PFSK-1 (cell line): ENCODE results near the gene FEV. TPM values are rescaled to one million over a fixed set of nuclear protein-coding genes. Genes with fewer than 3 reads are reported as not detected.

ENCODE experiments used
- FOXP2 ChIP-seq: optimal IDR thresholded peaks from 2 replicates; pipeline ENCODE3; 2011; ENCODE audit warnings: borderline replicate concordance, control low read depth, inconsistent platforms; ENCODE audit not compliant: insufficient read depth; ENCODE audit errors: extremely low read length, extremely low read depth
- POLR2AphosphoS5 ChIP-seq: IDR thresholded peaks from 2 replicates; pipeline ENCODE4 v1.6.1; 2012; ENCODE audit warnings: low read depth, mild to moderate bottlenecking, control low read depth, low read length, moderate library complexity
- REST ChIP-seq, 2 experiments: IDR thresholded peaks; 2 replicates each; pipeline versions ENCODE4 v1.6.1 to v1.8.0; 2011 to 2012; ENCODE audit warnings: low read depth in 2 of 2, low read length in 2 of 2, control low read depth in 1 of 2, inconsistent platforms in 1 of 2, mild to moderate bottlenecking in 1 of 2, moderate library complexity in 1 of 2; ENCODE audit not compliant: insufficient read depth in 1 of 2
- SIN3A ChIP-seq: IDR thresholded peaks from 2 replicates; pipeline ENCODE4 v1.6.1; 2012; ENCODE audit warnings: mild to moderate bottlenecking, low read length, moderate library complexity, borderline replicate concordance; ENCODE audit not compliant: insufficient read depth
- TAF1 ChIP-seq: IDR thresholded peaks from 2 replicates; pipeline ENCODE4 v1.6.1; 2012; ENCODE audit warnings: low read length, control low read depth, borderline replicate concordance; ENCODE audit not compliant: insufficient read depth
- polyA plus RNA-seq: library from polyadenylated mRNA; unstranded; fragments of >200 nt; gene quantifications from one replicate; pipeline ENCODE4 v1.2.1, GENCODE V29; 2012; ENCODE audit warnings: low read depth, missing spikeins; ENCODE audit not compliant: insufficient read length

FEV gene
- polyA plus RNA-seq: not detected

- TF ChIP-seq REST (IDR thresholded peaks at IDR 0.05; ENCODE audit: insufficient read depth in 1 of 2, low read depth in 2 of 2, low read length in 2 of 2) (no peak), TAF1 (no peak), SIN3A (no peak), POLR2AphosphoS5 (no peak), FOXP2 (no peak)
Observed at GRCh38 chr2:218985021-218985324, at the start of gene FEV. Gene FEV (minus strand): TSS chr2:218985184. CDS start chr2:218985075, 109 bp downstream.

DNA sequence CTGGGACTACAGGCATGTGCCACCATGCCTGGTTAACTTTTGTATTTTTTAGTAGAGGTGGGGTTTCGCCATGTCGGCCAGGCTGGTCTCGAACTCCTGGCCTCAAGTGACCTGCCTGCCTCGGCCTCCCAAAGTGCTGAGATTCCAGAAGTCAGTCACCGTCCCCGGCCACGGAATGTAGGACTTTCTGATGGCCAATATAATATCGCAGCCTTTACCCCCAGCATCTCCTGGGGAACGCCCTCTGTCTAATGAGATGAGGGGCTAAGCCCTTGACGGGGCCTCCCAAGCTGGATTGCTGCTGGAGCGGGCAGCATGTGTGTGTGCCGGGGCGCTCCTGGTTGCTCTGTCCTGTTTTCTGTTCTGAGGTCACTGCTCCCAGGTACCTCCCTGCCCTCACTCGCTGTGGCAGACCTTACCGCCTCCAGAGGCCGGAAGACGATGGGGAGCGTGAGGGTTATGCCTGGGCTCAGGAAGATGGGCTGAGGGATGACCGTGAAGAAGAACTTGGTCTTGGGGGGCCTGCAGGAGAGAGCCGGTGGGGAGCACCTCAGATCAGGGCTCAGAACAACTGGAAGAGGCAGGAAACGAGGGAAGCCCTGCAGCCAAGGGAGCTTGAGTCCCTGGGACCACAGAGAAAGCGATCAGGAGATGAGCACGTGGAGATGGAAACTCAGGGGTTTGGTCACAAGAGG lies 47.2 kb upstream of the FEV start:
- no peak for TF ChIP-seq SIN3A
- TF ChIP-seq TAF1: no peak
- no peak for TF ChIP-seq REST (IDR thresholded peaks at IDR 0.05; ENCODE audit: insufficient read depth in 1 of 2, low read depth in 2 of 2, low read length in 2 of 2)
- TF ChIP-seq FOXP2: no peak

- no peak for TF ChIP-seq REST (IDR thresholded peaks at IDR 0.05; ENCODE audit: insufficient read depth in 1 of 2, low read depth in 2 of 2, low read length in 2 of 2)
- no peak for TF ChIP-seq TAF1
- no peak for TF ChIP-seq SIN3A
- TF ChIP-seq POLR2AphosphoS5: no peak
- TF ChIP-seq FOXP2: no peak
Observed at GRCh38 chr2:219031005-219031738, 46.2 kb upstream of the FEV start.

GRCh38 chr2:219030177-219030940 lies 45.4 kb upstream of the FEV start:
- no peak for TF ChIP-seq REST (IDR thresholded peaks at IDR 0.05; ENCODE audit: insufficient read depth in 1 of 2, low read depth in 2 of 2, low read length in 2 of 2)
